CD4-positive, alpha-beta T cell treated with Interleukin-6 at 100 ng/mL for 8 hours (primary cell): ENCODE measurements around the gene MRPL16.
"Not testable (repeated sequence)": the region's sequence is repeated elsewhere in the genome, so short reads cannot be mapped to it uniquely, and the experiment has no call there.

Experiments
- DNase-seq: peaks from one replicate; pipeline ENCODE4 v3.0.0-alpha.2; 2020; ENCODE audit warnings: mixed read lengths, low spot score

Gene MRPL16

GRCh38 chr11:59810911-59811259 is 307 bp upstream of the MRPL16 start:
- DNase-seq = no peak

GRCh38 chr11:59807047-59807610 is 3.4 kb downstream of the MRPL16 start:
- no peak for DNase-seq

GRCh38 chr11:59804061-59804460 is 6.5 kb downstream of the MRPL16 start:
- DNase-seq = no peak

- peak; percentile 63 for DNase-seq
Measured at GRCh38 chr11:59802639-59803176, 7.9 kb downstream of the MRPL16 start.

GRCh38 chr11:59801981-59802638 is 8.5 kb downstream of the MRPL16 start:
- no peak for DNase-seq

- no peak for DNase-seq
Measured at GRCh38 chr11:59801160-59801706, 9.3 kb downstream of the MRPL16 start.

GRCh38 chr11:59800390-59801025 is 10.1 kb downstream of the MRPL16 start:
- DNase-seq = no peak

- DNase-seq = no peak
Measured at GRCh38 chr11:59794417-59794816, 16.2 kb downstream of the MRPL16 start.

GRCh38 chr11:59792507-59792906 is 18.1 kb downstream of the MRPL16 start:
- DNase-seq = no peak

GRCh38 chr11:59791639-59792038 is 18.9 kb downstream of the MRPL16 start:
- DNase-seq = no peak

GRCh38 chr11:59787816-59788215 is 22.8 kb downstream of the MRPL16 start:
- no peak for DNase-seq

- DNase-seq = no peak
Measured at GRCh38 chr11:59787255-59787588, 23.4 kb downstream of the MRPL16 start.

GRCh38 chr11:59785818-59786217 is 24.8 kb downstream of the MRPL16 start:
- no peak for DNase-seq

GRCh38 chr11:59784441-59784840 is 26.1 kb downstream of the MRPL16 start:
- DNase-seq = not testable (repeated sequence)

- no peak for DNase-seq
Measured at GRCh38 chr11:59783632-59784090, 26.9 kb downstream of the MRPL16 start.

GRCh38 chr11:59782080-59782479 is 28.5 kb downstream of the MRPL16 start:
- no peak for DNase-seq

GRCh38 chr11:59779487-59779886 is 31.1 kb downstream of the MRPL16 start:
- no peak for DNase-seq

- no peak for DNase-seq
Measured at GRCh38 chr11:59778122-59778521, 32.5 kb downstream of the MRPL16 start.

GRCh38 chr11:59777104-59777503 is 33.5 kb downstream of the MRPL16 start:
- DNase-seq = no peak

- peak; percentile 24 for DNase-seq
Measured at GRCh38 chr11:59776210-59777066, 34.1 kb downstream of the MRPL16 start.

GRCh38 chr11:59773083-59773440 is 37.5 kb downstream of the MRPL16 start:
- DNase-seq = no peak

GRCh38 chr11:59771605-59772004 is 39.0 kb downstream of the MRPL16 start:
- no peak for DNase-seq
